ENCODE measurements around the gene CES3.

- TF ChIP-seq POLR2A (IDR thresholded peaks at IDR 0.05) = no peak
- no peak for TF ChIP-seq CTCF (IDR thresholded peaks at IDR 0.05)
These were observed 18.1 kb downstream of the CES3 start for GRCh38 chr16:66979011-66979717.
